Measurements from ENCODE around the gene BDNF. TPM values are rescaled to one million over a fixed set of nuclear protein-coding genes. Genes with fewer than 3 reads are reported as not detected.

The BDNF gene
- total RNA-seq, 4 donors from 2014 or later, result 0.93 to 4.6 (median 1.5) TPM

DNA sequence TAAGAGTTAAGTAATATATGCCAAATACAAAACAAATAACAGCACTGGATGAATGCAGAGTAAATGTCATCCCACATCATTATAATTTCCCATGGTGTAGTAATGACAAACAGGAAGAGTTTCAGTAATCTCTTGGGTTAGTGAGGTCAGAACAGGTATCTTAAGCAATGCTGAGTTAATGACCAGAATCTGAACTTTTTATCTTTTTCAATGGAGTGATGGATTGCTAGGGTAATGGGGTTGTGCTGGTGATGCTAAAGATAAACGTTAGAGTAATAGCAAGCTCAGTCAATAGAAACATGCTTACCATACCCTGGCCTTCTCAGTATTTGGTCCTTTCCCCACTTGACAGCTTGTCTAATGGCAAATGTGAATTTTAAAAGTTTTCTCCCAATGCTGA is 11.5 kb upstream of the BDNF start:
- TF ChIP-seq, protein P1, sequence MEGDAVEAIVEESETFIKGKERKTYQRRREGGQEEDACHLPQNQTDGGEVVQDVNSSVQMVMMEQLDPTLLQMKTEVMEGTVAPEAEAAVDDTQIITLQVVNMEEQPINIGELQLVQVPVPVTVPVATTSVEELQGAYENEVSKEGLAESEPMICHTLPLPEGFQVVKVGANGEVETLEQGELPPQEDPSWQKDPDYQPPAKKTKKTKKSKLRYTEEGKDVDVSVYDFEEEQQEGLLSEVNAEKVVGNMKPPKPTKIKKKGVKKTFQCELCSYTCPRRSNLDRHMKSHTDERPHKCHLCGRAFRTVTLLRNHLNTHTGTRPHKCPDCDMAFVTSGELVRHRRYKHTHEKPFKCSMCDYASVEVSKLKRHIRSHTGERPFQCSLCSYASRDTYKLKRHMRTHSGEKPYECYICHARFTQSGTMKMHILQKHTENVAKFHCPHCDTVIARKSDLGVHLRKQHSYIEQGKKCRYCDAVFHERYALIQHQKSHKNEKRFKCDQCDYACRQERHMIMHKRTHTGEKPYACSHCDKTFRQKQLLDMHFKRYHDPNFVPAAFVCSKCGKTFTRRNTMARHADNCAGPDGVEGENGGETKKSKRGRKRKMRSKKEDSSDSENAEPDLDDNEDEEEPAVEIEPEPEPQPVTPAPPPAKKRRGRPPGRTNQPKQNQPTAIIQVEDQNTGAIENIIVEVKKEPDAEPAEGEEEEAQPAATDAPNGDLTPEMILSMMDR (IDR thresholded peaks at IDR 0.05), result no peak
- TF ChIP-seq POLR2A (IDR thresholded peaks at IDR 0.05), result no peak
- H3K4me3 ChIP-seq (ENCODE audit: low read depth, poor library complexity, severe bottlenecking), result no peak overlapping the region
- DNase-seq (ENCODE audit: low spot score in 2 of 2), result no peak
- intact Hi-C loops (cut with DNase I; ENCODE audit: low total_unique reads), result no loop called here
- WGBS, 2 donors, result 21 to 28% methylated on average over 1 of the region's 1 CpG

DNA sequence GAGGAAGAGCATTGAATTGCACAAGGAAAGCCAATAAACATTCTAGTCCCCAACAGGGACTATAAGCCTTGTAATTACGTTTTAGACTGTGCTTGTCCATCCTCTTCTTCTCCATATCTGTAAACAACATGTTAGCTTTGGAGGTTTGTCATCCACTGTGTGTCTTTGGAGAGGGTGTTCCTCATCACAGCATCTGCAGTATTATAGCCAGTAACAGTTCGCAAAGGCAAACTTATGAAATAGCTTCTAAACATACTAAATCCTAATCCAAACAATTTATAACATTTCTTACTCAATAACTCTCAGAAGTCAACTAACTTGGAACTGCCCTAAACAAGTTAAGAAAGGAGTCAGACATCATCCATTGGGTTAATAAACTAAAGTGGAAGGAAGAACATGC is 10.3 kb upstream of the BDNF start:
- WGBS, 2 donors, result 67 to 75% methylated on average over 2 of the region's 2 CpGs
- intact Hi-C loops (cut with DNase I; ENCODE audit: low total_unique reads), result no loop called here
- DNase-seq (ENCODE audit: low spot score in 2 of 2), result no peak
- TF ChIP-seq POLR2A (IDR thresholded peaks at IDR 0.05), result no peak
- TF ChIP-seq, protein P1 (IDR thresholded peaks at IDR 0.05), result no peak
- no peak overlapping the region for H3K4me3 ChIP-seq (ENCODE audit: low read depth, poor library complexity, severe bottlenecking)

DNA sequence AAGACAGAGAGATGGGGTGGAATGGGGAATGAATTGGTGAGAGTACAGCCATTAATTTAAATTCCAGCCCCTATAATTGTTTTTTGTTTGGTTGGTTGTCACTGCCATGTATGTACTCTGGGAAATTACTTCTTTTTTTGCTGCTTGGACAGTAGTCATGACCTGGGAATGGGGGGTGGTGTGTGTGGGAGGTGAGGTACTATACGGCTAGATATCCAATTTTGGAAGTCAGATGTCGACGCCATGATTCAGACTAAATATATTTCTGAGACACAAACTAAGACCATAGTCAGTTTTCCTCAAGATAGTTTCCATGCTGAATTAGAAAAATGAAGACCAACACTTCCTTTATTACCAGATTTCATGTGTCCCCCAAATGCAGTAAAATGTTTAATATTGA is 7.4 kb upstream of the BDNF start:
- H3K4me3 ChIP-seq (ENCODE audit: low read depth, poor library complexity, severe bottlenecking), result no peak overlapping the region
- intact Hi-C loops (cut with DNase I; ENCODE audit: low total_unique reads), result no loop called here
- no peak for TF ChIP-seq POLR2A (IDR thresholded peaks at IDR 0.05)
- TF ChIP-seq, protein P1 (IDR thresholded peaks at IDR 0.05), result no peak
- no peak for DNase-seq (ENCODE audit: low spot score in 2 of 2)
- 78 to 89% methylated on average over 3 of the region's 3 CpGs for WGBS, 2 donors

DNA sequence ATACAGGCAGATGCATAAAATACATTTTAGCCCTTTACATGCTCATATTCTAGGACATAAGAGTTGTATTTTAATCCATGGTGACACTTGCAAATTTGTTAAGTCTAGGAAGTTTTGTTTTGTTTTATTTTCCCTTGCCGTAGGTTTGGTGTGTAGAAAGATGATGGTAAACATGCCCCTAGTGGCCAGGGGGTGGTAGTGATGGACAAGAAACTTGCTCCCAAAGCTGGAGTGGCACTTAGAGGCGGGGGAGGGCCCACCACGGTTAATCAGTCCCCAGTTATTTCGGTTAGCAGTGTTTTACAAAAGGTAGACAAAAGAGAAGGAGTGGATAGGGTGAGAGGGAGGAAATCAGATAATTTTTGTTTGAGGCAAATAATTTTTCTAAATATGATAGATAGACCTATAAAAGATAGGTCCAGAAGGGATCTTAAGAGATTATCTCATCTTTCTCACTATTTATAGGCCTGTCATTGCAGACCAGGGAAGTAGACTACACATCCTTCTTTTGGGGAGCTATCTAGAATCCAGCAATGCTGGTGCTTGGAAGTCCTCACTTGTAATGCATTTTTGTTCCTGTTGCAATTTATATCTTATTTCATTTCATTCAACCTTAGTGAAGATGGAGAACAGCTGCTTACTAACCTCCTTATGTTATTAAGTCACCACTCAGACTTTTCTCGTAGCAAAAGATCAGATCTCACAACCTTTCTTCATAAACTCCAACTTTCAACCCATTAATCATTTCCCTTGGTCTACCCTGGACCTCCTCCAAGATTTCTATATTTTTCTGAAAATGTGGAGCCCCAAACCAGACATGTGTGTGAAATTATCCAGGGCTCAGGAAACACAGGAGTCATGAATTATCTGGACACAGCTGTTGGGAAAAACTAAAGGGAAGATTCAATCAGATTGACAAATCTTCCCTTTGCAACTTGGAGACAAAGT is 5.9 kb upstream of the BDNF start:
- DNase-seq (ENCODE audit: low spot score in 2 of 2), result no peak
- 26 to 29% methylated on average over 5 of the region's 5 CpGs for WGBS, 2 donors
- H3K4me3 ChIP-seq (ENCODE audit: low read depth, poor library complexity, severe bottlenecking), result no peak overlapping the region
- intact Hi-C loops (cut with DNase I; ENCODE audit: low total_unique reads), result no loop called here
- no peak for TF ChIP-seq POLR2A (IDR thresholded peaks at IDR 0.05)
- TF ChIP-seq, protein P1 (IDR thresholded peaks at IDR 0.05), result no peak

DNA sequence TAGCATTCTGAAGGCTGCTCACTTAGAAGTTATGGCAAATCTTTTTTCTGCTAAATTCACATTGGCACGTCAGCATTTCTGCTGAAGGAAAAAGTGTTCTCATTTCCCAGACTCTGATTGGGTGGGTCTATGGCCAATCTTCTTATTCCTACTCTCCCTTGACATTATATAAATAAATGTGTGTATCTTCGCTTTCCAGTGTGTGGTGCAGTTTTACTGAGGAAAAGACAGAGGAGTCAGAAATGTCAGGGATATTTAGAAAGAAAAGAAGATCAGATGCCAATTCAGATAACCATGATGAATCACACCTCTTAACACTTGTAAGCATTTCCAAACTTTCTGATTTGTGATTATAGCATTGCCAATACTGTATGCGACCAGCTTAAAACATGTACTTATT is 3.2 kb upstream of the BDNF start:
- TF ChIP-seq POLR2A (IDR thresholded peaks at IDR 0.05), result no peak
- TF ChIP-seq, protein P1 (IDR thresholded peaks at IDR 0.05), result no peak
- intact Hi-C loops (cut with DNase I; ENCODE audit: low total_unique reads), result no loop called here
- WGBS, 2 donors, result 31 to 42% methylated on average over 3 of the region's 3 CpGs
- no peak for DNase-seq (ENCODE audit: low spot score in 2 of 2)
- H3K4me3 ChIP-seq (ENCODE audit: low read depth, poor library complexity, severe bottlenecking), result no peak overlapping the region

Measured in lower leg skin (tissue), 4 donors.